OCI-LY3 (cell line): ENCODE results near the gene CAPN10.
"Not testable (repeated sequence)": the region's sequence is repeated elsewhere in the genome, so short reads cannot be mapped to it uniquely, and the experiment has no call there.

ENCODE experiments used
- H2AFZ ChIP-seq: fragments of 200-600, 300-600 bp; shearing (Covaris generic); 2 replicates; pipeline ENCODE4 v1.6.0; 2014; ENCODE audit warnings: antibody characterized with exemption, low read depth, low read length
- H3K27ac ChIP-seq: fragments of 200-600, 300-600 bp; sonication (generic); 2 replicates; pipeline ENCODE4 v1.5.1; 2014; ENCODE audit warnings: mild to moderate bottlenecking, low read length, moderate library complexity, mixed read lengths
- H3K27me3 ChIP-seq: fragments of 200-600, 300-600 bp; sonication (generic); 2 replicates; pipeline ENCODE4 v1.6.1; 2014; ENCODE audit warnings: low read depth, low read length, mixed read lengths
- H3K36me3 ChIP-seq: fragments of 200-600, 300-600 bp; sonication (generic); replicated peaks from 2 replicates; pipeline ENCODE3; 2014; ENCODE audit warnings: low read depth, low read length, mixed read lengths
- H3K4me1 ChIP-seq: fragments of 300-600, 200-600 bp; sonication (generic); 2 replicates; pipeline ENCODE4 v1.6.1; 2014; ENCODE audit warnings: low read length, mixed read lengths
- H3K4me2 ChIP-seq: fragments of 200-600, 300-600 bp; sonication (generic); 2 replicates; pipeline ENCODE4 v1.6.1; 2014; ENCODE audit warnings: low read length, mixed read lengths
- H3K4me3 ChIP-seq: fragments of 300-600, 200-600 bp; sonication (generic); 2 replicates; pipeline ENCODE4 v1.5.1; 2014; ENCODE audit warnings: antibody characterized with exemption, mild to moderate bottlenecking, low read length, moderate library complexity
- H3K79me2 ChIP-seq: fragments of 300-600, 200-600 bp; shearing (Covaris generic); 2 replicates; pipeline ENCODE4 v1.6.1; 2014; ENCODE audit warnings: mild to moderate bottlenecking, low read length, mixed read lengths
- H3K9ac ChIP-seq: fragments of 300-600, 200-600 bp; shearing (Covaris generic); 2 replicates; pipeline ENCODE4 v1.6.0; 2014; ENCODE audit warnings: mild to moderate bottlenecking, low read length, moderate library complexity
- H3K9me3 ChIP-seq: fragments of 200-600, 300-600 bp; shearing (Covaris generic); 2 replicates; pipeline ENCODE4 v1.6.1; 2014; ENCODE audit warnings: low read length, mixed read lengths; ENCODE audit not compliant: insufficient read depth
- H4K20me1 ChIP-seq: fragments of 200-600, 300-600 bp; sonication (generic); 2 replicates; pipeline ENCODE4 v1.6.1; 2016; ENCODE audit warnings: low read length, mixed read lengths; ENCODE audit not compliant: insufficient read depth
- CTCF ChIP-seq: fragments of 200-600, 300-600 bp; sonication (generic); IDR thresholded peaks from 2 replicates; pipeline ENCODE4 v1.5.1; 2014; ENCODE audit warnings: antibody characterized with exemption, low read length, low read depth
- EZH2phosphoT487 ChIP-seq: fragments of 200-600 bp; shearing (Covaris generic); IDR thresholded peaks from 2 replicates; pipeline ENCODE4 v1.6.1; 2018; ENCODE audit warnings: antibody characterized with exemption, mixed run types, low read depth

CAPN10 gene

DNA sequence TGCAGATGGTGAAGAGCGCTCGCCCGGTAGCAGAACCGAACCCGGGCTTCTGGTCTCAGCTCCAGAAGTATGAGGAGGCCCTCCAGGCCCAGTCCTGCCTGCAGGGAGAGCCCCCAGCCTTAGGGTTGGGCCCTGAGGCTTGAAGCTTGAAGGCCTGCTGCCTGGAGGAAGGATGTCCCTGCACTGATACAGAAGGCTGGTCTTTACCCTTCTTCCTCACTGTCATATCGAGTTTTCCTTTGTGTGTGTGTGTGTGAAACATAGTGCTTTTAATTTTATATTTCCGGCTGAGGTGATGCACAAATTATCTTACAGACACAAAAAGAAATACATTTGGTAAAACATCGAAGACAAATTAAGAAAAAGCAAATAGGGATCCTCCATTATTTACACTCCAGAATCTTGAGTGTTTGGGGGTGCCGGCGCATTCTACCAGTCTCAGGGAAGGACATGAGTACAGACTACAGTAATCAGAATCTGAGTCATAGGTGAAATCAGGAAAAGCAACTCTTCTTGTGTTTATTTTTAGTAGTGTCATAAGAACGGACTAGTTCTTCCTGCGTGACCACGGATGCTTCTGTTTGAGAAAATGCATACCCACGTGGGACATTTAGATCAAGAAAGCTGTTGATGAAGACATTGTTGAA is 25.1 kb upstream of the CAPN10 start:
- Histone ChIP-seq H3K27me3 (no peaks in the 10 kb centered on the region), H3K79me2 (peaks cover 48% of the 10 kb centered on the region), H3K4me2 (peak overlapping the region; percentile 97), H3K4me1 (peaks cover 39% of the 10 kb centered on the region), H2AFZ (no peak overlapping the region), H3K4me3 (peak overlapping the region; percentile 94), H3K27ac (peak overlapping the region; percentile 96), H3K36me3 (peaks cover 21% of the 10 kb centered on the region), H4K20me1 (peaks cover 8% of the 10 kb centered on the region; the same call in 1 of the 2 replicates), H3K9ac (peak overlapping the region; percentile 91), H3K9me3 (no peaks in the 10 kb centered on the region)
- TF ChIP-seq EZH2phosphoT487: no peak
- no peak for TF ChIP-seq CTCF

- not testable (repeated sequence) for H3K27ac ChIP-seq, H3K4me3 ChIP-seq, H3K27me3 ChIP-seq, H3K9ac ChIP-seq, H3K4me2 ChIP-seq, H3K9me3 ChIP-seq, H2AFZ ChIP-seq, H4K20me1 ChIP-seq
- Histone ChIP-seq H3K4me1 (peaks cover 52% of the 10 kb centered on the region), H3K79me2 (peaks cover 35% of the 10 kb centered on the region), H3K36me3 (peaks cover 19% of the 10 kb centered on the region)
Measured at GRCh38 chr2:240563231-240563630, 23.3 kb upstream of the CAPN10 start.

- Histone ChIP-seq H3K4me3 (no peak overlapping the region), H3K36me3 (peaks cover 11% of the 10 kb centered on the region), H3K9ac (no peak overlapping the region), H2AFZ (no peak overlapping the region), H3K27ac (no peak overlapping the region), H3K27me3 (no peaks in the 10 kb centered on the region), H3K4me1 (peaks cover 50% of the 10 kb centered on the region), H4K20me1 (peaks cover 5% of the 10 kb centered on the region; the same call in 1 of the 2 replicates), H3K79me2 (peaks cover 30% of the 10 kb centered on the region), H3K9me3 (no peaks in the 10 kb centered on the region), H3K4me2 (no peak overlapping the region)
- TF ChIP-seq EZH2phosphoT487 (no peak), CTCF (no peak)
Measured at GRCh38 chr2:240563951-240564560, 22.5 kb upstream of the CAPN10 start.

- H3K79me2 ChIP-seq: peaks cover 30% of the 10 kb centered on the region
- no peaks in the 10 kb centered on the region for H3K27me3 ChIP-seq
- H3K4me1 ChIP-seq: peaks cover 47% of the 10 kb centered on the region
- TF ChIP-seq EZH2phosphoT487: no peak
- TF ChIP-seq CTCF: no peak
- H3K36me3 ChIP-seq: peaks cover 6% of the 10 kb centered on the region
- peak overlapping the region; percentile 100 for H3K4me2 ChIP-seq
- H2AFZ ChIP-seq: no peak overlapping the region
- H3K9ac ChIP-seq: peak overlapping the region; percentile 97; the same call in 1 of the 2 replicates
- H3K4me3 ChIP-seq: peak overlapping the region; percentile 94
- H4K20me1 ChIP-seq: peaks cover 5% of the 10 kb centered on the region; the same call in 1 of the 2 replicates
- peak overlapping the region; percentile 93; the same call in 1 of the 2 replicates for H3K27ac ChIP-seq
- no peaks in the 10 kb centered on the region for H3K9me3 ChIP-seq
Measured at GRCh38 chr2:240564561-240565332, 21.8 kb upstream of the CAPN10 start.
